NK-92 treated with Interleukin-12 subunit alpha and Interleukin-12 subunit beta, amount 100 ng/mL, for 24 hours (cell line): ENCODE data around the gene MFSD12.
"Not testable (repeated sequence)": the region's sequence is repeated elsewhere in the genome, so short reads cannot be mapped to it uniquely, and the experiment has no call there.

Experiments used
- DNase-seq: peaks from one replicate; lab custom pipeline; 2025; lab: John Stamatoyannopoulos, UW

The MFSD12 gene

DNA sequence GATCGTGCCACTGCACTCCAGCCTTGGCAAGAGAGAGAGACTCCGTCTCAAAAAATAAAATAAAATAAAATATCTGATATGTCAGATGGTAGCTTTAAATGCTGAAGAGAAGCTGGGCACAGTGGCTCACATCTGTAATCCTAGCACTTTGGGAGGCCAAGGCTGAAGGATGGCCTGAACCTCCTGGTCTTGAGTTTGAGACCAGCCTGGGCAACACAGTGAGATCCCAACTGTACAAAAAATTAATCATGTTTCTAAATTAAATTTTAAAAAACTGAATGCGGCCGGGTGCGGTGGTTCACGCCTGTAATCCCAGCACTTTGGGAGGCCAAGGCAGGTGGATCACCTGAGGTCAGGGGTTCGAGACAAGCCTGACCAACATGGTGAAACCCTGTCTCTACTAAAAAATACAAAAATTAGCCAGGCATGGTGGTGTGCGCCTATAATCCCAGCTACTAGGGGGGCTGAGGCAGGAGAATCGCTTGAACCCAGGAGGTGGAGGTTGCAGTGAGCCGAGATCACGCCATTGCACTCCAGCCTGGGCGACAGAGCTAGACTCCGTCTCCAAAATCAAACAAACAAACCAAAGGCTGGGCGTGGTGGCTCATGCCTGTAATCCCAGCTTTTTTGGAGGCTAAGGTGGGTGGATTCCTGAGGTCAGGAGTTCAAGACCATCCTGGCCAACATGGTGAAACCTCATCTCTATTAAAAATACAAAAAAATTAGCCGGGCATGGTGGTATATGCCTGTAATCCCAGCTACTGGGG is 26.8 kb upstream of the MFSD12 start:
- DNase-seq = not testable (repeated sequence)

DNA sequence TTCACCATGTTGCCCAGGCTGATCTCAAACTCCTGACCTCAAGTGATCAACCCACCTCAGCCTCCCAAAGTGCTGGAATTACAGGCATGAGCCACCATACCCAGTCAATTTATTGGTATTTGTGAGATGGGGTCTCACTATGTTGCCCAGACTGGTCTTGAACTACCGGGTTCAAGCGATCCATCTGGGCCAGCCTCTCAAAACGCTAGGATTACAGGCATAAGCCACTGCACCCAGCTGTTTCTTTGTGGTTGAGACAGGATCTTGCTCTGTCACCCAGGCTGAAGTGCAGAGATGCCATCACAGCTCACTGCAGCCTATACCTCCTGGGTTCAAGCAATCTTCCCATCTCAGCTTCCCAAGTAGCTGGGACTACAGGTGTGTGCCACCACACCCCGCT is 24.4 kb upstream of the MFSD12 start:
- DNase-seq = not testable (repeated sequence)

DNA sequence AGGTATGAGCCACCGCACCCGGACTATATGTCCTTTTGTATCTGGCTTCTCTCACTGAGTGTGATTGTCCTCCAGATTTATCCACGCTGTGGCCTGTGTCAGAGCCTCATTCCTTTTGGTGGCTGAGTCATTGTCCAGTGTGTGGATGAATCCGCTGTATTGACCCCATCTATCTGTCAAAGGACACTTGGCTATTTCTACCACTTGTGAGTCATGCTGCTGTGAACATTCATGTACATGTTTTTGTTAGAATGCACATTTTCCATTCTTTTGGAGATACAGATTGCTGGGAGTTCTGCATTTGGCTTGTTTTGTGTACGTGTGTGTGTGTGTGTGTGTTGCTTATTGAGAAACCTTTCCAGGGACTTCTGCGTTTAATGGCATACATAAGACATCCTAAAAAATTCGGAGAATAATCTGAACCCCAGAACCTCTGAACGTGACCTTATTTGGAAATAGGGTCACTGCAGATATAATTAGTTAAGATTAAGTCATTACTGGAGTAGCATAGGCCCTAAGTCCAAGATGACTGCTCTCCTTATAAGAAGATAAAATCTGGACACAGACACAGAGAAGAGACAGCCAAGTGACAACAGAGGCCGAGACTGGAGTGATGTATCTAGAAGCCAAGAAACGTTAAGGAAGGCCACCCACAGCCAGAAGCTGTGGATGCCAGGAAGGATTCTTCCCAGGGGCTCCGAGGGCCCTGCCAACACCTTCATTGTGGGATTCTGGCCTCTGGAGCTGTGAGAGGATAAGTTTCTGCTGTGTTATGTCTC is 23.0 kb upstream of the MFSD12 start:
- no peak for DNase-seq

DNA sequence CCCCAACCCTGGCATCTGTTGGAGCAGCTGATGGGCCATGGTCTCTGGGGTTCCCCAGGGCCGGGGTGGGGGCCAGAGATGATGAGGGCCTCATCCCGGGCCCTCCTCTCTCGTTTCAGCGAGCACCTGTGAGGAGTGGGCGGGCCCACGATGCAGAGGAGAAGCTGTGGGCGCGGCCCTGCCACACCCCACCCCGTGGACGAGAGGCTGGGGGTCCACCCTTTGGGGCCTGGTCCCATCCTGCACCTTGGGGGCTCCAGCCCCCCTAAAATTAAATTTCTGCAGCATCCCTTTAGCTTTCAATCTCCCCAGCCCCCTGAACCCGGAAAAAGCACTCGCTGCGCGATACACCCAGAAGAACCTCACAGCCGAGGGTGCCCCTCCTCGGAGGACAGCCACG is 21.0 kb upstream of the MFSD12 start:
- no peak for DNase-seq

DNA sequence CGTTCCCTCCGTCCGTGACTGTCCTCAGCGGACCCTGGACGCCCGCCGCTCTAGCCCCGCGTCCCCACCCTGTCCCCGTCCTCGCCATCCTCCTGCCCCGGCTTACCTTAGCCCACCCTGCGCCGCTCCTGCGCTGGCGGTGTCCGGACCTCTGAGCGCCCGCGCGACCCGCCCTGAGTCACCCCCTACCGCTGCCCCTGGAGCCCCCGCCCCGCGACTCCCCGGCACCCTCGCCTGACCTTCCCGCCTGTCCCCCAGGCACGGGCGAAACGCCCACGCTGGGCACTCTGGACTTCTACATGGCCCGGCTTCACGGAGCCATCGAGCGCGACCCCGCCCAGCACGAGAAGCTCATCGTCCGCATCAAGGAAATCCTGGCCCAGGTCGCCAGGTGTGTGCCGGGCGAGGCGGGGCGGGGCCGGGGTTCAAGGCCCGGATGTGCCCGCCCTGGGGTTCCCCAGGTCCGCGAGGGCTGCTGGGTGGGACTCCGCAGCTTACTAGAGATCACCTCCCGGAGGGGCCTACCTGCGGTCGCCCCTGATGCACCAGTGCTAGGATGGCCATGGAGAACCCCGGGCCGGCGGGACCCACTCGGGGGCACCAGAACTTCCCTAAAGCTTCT is 20.4 kb upstream of the MFSD12 start:
- no peak for DNase-seq

DNA sequence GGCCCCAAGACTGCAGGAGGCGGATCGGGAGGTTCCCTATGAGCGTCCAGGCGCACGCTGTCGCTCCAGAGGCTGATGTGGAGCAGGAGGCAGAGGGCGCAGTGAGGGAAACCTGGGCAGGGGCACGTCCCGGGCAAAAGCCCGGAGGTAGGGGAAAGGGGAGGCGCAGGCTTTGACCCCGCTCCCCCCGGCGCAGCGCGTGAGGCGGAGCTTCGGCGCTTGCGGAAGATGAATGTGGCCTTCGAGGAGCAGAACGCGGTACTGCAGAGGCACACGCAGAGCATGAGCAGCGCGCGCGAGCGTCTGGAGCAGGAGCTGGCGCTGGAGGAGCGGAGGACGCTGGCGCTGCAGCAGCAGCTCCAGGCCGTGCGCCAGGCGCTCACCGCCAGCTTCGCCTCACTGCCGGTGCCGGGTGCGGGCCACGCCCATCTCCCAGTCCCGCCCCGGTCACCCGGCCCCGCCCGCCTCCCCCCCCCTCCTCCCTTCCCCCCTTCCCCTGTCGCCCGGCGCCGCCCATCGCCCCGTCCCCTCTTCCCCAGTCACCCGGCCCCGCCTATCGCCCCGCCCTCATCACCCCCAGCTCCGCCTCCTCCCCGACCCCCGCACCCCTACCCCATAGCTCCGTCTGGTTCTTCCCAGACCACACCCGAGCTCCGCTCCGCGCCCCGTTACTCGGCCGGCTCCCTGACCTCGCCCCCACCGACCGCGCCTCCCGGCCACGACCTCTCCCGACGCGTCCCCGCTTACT is 19.5 kb upstream of the MFSD12 start:
- no peak for DNase-seq

DNA sequence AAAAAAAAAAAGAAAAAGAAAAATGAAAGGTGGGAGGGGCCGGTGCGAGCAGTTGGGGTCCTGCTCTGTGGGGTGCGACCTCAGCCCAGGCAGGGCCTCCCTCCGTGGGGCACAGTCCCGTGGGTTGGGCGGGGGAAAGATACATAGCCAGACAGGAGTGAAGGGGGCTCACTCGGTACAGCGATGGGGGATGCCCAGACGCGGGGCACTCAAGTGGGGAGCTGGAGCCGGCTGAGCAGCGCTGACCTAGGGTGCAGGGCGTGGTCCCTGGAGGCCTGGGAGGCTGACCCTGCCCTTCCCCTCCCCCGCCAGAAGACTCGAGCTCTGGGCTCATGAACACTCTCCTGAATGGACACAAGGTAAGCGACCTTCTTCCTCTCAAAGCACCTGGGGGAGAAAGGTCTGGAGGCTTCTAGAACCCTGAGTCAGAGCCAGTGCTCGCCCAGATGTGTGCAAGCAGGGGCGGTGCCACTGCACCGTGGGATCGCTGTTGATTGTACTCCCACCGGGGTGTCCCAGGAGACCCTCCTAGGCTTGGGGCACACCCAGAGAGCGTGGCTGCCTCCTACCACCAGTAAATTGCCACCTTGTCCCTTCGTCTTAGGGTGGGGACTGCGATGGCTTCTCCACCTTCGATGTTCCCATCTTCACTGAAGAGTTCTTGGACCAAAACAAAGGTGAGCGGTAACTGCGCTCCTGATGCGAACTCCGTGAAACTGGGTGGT is 18.7 kb upstream of the MFSD12 start:
- DNase-seq = no peak

DNA sequence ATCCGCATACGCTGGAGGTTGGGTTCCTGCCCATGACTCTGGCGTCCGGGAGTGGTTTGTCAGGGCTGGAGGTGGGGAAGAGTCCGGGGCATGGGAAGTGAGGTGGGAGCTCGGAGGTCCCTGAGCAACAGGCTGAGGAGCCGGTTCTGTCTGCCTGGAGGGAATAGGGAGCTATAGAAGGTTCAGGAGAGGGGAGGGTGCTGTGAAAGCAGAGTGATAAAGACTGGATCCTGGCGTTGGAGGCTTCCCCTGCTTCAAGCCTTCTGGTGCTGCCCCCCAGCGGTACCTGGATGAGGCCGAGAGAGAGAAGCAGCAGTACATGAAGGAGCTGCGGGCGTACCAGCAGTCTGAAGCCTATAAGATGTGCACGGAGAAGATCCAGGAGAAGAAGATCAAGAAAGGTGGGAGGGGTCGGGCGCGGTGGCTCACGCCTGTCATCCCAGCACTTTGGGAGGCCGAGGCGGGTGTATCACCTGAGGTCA is 17.9 kb upstream of the MFSD12 start:
- no peak for DNase-seq

DNA sequence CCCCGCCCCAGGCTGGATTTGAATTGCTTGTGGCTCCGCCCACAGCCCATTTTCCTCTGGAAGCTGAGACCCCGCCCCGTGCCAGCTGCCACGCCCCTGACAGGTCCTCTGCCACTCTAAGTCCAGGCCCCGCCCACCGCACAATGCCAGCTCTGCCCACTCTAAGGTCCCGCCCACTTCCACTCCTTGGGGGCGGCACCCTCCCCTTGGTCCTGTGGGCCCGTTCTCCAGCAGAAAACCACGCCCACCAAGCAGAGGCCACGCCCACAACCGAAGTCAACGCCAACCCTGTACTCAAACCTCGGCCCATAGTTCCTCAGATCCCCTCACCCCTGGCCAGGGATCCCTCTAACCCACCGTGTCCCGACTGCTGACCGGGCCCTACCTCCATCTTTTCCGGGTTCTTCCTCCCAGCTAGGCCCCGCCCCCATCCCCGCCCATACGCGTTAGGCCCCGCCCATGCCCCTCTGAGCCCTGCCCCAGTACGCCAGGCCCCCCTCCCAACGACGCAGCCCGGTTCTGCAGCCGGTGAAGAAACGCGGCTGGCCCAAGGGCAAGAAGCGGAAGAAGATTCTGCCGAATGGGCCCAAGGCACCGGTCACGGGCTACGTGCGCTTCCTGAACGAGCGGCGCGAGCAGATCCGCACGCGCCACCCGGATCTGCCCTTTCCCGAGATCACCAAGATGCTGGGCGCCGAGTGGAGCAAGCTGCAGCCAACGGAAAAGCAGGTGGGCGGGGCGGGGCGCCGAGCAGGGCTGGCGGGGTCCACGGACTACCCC is 16.7 kb upstream of the MFSD12 start:
- peak; percentile 70 for DNase-seq

DNA sequence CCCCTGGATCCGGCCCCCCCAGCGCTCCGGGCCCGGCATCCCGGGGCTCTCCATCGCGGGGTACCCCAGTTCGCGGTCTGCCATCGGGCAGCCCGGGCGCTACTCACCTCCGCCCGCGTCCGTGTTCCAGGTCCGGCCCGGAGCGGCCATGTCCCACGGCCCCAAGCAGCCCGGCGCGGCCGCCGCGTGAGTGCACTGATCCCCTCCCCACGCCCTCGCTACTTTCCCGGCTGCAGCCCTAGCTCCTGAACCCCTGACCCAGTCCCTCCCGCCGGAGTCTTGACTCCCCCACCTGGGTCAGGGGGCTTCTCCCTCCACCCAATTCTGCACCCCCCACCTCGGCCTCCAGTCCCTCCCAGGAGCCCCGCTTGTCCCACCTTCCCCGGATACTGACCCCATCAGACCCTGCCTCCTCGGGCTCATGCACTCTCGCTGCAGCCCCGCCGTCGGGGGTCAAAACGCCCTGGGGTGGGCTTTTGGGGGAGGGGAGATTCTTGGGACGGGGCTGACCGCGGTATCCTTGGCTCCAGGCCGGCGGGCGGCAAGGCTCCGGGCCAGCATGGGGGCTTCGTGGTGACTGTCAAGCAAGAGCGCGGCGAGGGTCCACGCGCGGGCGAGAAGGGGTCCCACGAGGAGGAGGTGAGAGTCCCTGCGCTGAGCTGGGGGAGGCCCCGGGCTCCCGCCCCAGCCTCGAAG is 15.9 kb upstream of the MFSD12 start:
- no peak for DNase-seq

DNA sequence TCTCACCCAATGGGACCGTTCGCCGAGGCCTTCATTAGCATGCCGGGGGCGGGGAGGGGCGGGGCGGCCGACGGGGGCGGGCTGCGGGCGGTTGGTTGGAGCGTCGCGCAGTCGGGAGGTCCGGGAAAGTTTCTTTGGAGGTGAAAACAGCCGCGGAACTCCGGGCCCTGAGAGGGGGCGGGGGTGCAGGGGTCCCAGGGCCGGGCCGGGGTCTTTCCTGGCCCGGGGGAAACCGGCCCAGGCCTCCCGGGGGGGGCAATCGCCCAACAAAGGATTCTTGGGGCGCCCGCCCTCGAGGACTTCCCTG is 15.4 kb upstream of the MFSD12 start, which contains the start of gene HMG20B:
HMG20B (plus strand) TSS at position 90 of the 307 bp plus-strand sequence. CDS start 366 bp downstream, outside the sequence.
- DNase-seq = no peak

DNA sequence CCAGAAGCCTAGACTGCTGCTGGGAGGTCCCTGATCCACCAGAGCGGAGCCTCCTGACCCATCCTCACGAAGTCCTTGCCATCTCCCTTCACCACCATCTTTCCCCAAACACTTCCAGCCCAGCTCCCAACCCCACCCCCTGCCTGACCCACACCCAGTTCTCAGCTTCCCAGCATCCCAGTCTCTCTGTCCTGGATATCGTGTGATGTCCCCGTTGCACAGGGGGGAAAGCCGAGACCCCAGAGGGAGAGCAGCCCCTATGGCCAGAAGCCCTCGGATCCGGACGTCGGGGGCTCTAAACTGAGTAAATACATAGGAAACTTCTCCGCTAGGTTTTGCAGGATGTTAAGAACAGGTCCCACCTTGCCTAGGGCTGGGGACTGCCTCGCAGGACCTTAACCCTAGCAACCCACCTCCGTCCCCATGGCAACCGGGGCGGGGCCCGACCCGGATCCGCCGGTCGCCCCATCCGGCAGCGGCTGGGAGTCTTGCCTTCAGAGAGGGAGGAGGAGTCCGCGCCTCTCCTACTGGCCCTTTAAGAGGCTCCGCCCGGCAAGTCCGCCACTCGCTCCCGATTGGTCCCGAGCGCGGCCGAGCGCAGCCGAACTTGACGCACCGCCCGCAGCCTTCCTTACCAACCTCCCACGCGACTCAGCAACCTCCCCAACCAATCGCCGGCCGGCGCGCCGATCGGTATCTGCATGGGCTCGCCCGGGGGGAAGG is 14.9 kb upstream of the MFSD12 start:
- DNase-seq = peak; percentile 99

DNA sequence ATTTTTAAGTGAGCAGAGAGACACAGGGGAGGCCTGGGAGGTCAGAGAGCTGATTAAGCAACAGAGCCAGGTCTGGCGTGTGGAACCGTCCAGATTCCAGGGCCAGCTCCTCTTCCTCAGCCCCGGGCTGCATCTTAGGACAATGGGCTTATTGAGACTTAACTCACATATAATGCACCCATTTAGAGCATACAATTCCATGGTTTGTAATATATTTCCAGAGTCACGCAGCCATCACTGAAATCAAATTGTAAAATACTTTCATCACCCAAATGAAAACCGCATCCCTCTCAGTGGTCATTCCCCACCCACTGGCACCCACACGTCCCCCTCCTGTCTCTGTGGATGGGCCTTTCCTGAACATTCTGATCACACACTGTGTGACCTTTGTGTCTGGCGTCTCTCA is 13.2 kb upstream of the MFSD12 start:
- DNase-seq = no peak

DNA sequence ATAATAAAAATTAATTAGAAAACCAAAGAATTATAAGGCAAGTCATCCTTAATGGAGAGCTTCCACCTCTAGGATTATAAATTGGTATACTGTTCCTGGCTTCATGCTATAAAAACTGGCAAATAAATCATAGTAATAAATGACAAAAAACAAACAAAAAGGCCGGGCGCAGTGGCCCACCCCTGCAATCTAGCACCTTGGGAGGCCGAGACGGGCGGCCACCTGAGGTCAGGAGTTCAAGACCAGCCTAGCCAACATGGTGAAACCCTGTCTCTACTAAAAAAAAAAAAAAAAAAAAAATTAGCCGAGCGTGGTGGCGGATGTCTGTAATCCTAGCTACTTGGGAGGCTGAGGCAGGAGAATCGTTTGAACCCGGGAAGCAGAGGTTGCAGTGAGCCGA is 12.7 kb upstream of the MFSD12 start:
- not testable (repeated sequence) for DNase-seq

DNA sequence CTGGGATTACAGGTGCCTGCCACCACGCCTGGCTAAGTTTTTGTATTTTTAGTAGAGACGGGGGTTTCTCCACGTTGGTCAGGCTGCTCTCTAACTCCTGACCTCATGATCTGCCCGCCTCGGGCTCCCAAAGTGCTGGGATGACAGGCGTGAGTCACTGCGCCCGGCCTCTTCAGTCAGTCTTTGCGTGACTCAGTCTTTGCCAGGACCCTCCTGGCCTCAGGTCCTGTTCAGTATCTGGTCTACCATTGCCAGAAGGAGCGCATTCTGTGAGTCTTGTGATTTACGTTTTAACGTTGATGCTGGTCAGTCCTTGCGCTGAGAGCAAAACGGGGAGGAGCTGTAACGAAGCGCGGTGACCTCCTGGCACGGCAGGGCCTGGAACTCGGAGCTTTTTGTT is 7.8 kb upstream of the MFSD12 start:
- DNase-seq = no peak

DNA sequence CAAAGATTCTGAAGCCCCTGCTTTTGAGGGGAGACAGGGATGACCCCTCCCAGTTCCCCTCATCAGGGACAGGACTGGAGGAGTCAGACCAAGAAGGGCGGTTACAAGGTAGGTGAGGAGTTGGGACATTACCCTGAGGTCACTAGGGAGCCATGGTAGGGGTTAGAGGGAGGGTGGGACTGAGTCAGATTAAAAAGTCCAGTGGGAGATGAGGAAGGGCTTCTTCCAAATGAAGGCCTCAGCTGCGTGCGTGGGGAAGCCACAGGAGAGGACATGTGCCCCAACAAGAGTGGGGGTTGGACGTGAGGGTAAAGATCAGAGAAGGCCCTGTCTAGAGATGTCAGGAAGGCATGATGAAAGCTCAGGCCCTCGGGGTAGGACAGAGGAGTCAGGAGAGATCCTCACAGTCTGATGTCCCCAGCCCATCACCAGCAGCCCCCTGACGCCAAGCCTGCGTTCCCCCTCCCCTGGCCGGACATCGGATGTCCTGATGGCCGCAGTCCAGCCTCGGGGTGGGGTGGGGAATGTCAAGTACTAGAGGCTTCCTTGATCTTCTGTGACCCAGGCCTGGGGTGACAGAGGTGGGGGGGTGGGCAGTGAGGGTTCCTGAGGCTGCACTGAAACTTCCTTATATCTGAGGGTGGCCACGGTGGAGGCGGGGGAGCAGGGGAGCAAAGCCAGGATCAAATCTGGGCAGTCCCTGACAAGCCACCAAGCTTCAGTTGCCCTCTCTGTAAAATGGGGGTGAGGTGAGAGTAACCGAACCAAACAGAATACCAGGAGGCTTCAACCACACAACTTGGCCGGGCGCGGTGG is 6.5 kb upstream of the MFSD12 start:
- no peak for DNase-seq

DNA sequence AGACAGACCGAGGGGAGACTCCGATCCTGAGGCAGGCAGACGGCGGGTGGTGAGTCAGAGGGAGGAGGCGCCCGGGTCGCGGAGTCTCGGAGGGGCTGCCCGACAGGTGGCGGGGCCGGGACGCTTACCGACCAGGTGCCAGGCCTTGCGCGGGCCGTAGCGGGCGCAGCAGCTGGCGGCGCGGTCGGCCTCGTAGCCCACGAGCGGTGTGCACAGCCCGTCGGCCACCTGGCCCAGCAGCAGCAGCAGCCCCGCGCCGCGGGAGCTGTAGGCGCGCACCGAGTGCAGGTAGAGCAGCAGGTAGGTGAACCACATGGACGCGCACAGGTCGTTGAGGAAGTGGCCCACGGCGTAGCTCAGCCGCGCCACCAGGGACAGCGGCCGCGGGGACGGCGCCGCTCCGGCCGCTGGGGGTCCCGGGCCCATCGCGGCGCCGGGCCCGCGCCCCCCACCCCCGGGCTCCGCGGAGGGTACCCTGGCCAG is 367 bp downstream of the MFSD12 start:
- DNase-seq = no peak

DNA sequence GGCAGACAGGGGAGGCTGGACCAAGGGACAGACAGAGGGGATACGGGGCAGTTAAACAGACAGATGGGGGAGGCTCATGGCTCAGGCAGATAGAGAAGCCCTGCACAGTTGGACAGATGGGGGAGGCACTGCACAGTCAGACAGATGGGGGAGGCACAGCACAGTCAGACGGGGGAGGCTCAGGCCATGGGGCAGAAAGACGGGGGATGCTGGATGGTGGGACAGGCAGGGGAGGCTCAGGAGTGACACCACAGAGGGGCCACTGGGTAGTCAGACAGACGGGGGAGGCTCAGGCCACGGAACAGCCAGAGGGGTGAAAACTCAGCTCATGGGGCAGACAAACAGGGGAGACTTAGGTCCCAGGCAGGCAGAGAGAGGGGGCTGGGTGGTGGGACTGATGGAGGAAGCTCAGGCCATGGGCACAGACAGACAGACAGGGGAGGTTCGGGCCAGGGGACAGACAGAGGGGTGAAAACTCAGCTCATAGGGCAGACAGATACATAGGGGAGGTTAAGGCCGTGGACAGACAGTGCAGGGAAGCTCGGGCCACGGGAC is 886 bp downstream of the MFSD12 start:
- DNase-seq = no peak
